Measurements from ENCODE around the gene ICAM4. TPM values are rescaled to one million over a fixed set of nuclear protein-coding genes. Genes with fewer than 3 reads are reported as not detected.

ICAM4 gene
- total RNA-seq, 3 donors from 2014 or later = 0.24 to 0.32 TPM; not detected in 1

- intact Hi-C loops (cut with DNase I, micrococcal nuclease) = no loop called here
- Histone ChIP-seq H3K4me3 (no peak overlapping the region), H3K4me1 (ENCODE audit: low read depth) (peaks cover 19% of the 10 kb centered on the region), H3K36me3 (ENCODE audit: low read depth) (no peaks in the 10 kb centered on the region), H3K9me3 (no peaks in the 10 kb centered on the region)
- DNase-seq (peak; percentile 64 to 93 (median 82)), ATAC-seq (peak; percentile 67)
- no peak for TF ChIP-seq CTCF (IDR thresholded peaks at IDR 0.05)
These were observed 16.6 kb upstream of the ICAM4 start for GRCh38 chr19:10270180-10270615.

GRCh38 chr19:10270616-10271394, 15.9 kb upstream of the ICAM4 start, which contains the start of gene ICAM1:
Gene ICAM1 (plus strand): TSS chr19:10271120. CDS start chr19:10271160, 40 bp downstream.
- Histone ChIP-seq H3K4me1 (ENCODE audit: low read depth) (peaks cover 20% of the 10 kb centered on the region), H3K36me3 (ENCODE audit: low read depth) (no peaks in the 10 kb centered on the region), H3K4me3 (no peak within 1 kb of the TSS), H3K9me3 (no peaks in the 10 kb centered on the region)
- peak; percentile 76 to 93 (median 83) for DNase-seq
- TF ChIP-seq CTCF (IDR thresholded peaks at IDR 0.05) = no peak
- peak; percentile 75 for ATAC-seq
- intact Hi-C loops (cut with DNase I, micrococcal nuclease) = no loop called here

- Histone ChIP-seq H3K36me3 (ENCODE audit: low read depth) (no peaks in the 10 kb centered on the region), H3K4me3 (no peak overlapping the region), H3K4me1 (ENCODE audit: low read depth) (peaks cover 20% of the 10 kb centered on the region), H3K9me3 (no peaks in the 10 kb centered on the region)
- DNase-seq = peak in 2 of 3 donors; percentile 41 to 55
- intact Hi-C loops (cut with DNase I, micrococcal nuclease) = no loop called here
- TF ChIP-seq CTCF (IDR thresholded peaks at IDR 0.05) = no peak
- ATAC-seq = peak; percentile 6
These were observed 15.1 kb upstream of the ICAM4 start for GRCh38 chr19:10271543-10272086.

- DNase-seq = no peak
- TF ChIP-seq CTCF (IDR thresholded peaks at IDR 0.05) = no peak
- Histone ChIP-seq H3K36me3 (ENCODE audit: low read depth) (no peaks in the 10 kb centered on the region), H3K9me3 (no peaks in the 10 kb centered on the region), H3K4me3 (no peak overlapping the region), H3K4me1 (ENCODE audit: low read depth) (peaks cover 20% of the 10 kb centered on the region)
- intact Hi-C loops (cut with DNase I, micrococcal nuclease) = no loop called here
- ATAC-seq = no peak
These were observed 12.2 kb upstream of the ICAM4 start for GRCh38 chr19:10274589-10274988.

- Histone ChIP-seq H3K36me3 (ENCODE audit: low read depth) (no peaks in the 10 kb centered on the region), H3K9me3 (no peaks in the 10 kb centered on the region), H3K4me3 (no peak overlapping the region), H3K4me1 (ENCODE audit: low read depth) (peaks cover 5% of the 10 kb centered on the region)
- TF ChIP-seq CTCF (IDR thresholded peaks at IDR 0.05) = no peak
- DNase-seq (no peak), ATAC-seq (no peak)
- intact Hi-C loops (cut with DNase I, micrococcal nuclease) = no loop called here
These were observed 8.8 kb upstream of the ICAM4 start for GRCh38 chr19:10277795-10278589.
